Upper lobe of left lung (tissue), 4 donors: ENCODE data around the gene ARHGAP12.

Experiments
- CTCF ChIP-seq, 6 experiments: fragments of 450-650 bp in 4 of 6; fragments of 200-600 bp in 2 of 6; sonication (generic) in 2 of 6; IDR thresholded peaks; one replicate each; pipeline ENCODE4 v1.5.1; 2016 to 2019; ENCODE audit warnings: antibody characterized with exemption in 6 of 6
- POLR2AphosphoS5 ChIP-seq, 2 donors: sonication (generic); formaldehyde crosslinking; IDR thresholded peaks; one replicate each; pipeline ENCODE4 v1.5.1; 2017; ENCODE audit warnings: antibody characterized with exemption in 2 of 2

- TF ChIP-seq CTCF (IDR thresholded peaks at IDR 0.05) (no peak), POLR2AphosphoS5 (IDR thresholded peaks at IDR 0.05) (no peak)
Measured at GRCh38 chr10:31920538-31920937, 8.1 kb downstream of the ARHGAP12 start.
